NCI-H345 treated with DMSO at 0.1 percent for 48 hours (cell line): ENCODE results near the gene CEACAM6.
"Not testable (repeated sequence)": the region's sequence is repeated elsewhere in the genome, so short reads cannot be mapped to it uniquely, and the experiment has no call there.

Source experiments
- DNase-seq: peaks from one replicate; lab custom pipeline; 2025; ENCODE audit not compliant: unreplicated experiment; lab: John Stamatoyannopoulos, UW

CEACAM6 gene

GRCh38 chr19:41746593-41747227 is 8.6 kb upstream of the CEACAM6 start:
- DNase-seq: peak; percentile 28

GRCh38 chr19:41748012-41748411 is 7.3 kb upstream of the CEACAM6 start:
- no peak for DNase-seq

- DNase-seq: not testable (repeated sequence)
Measured at GRCh38 chr19:41750248-41751134, 4.8 kb upstream of the CEACAM6 start.

GRCh38 chr19:41753159-41753558 is 2.2 kb upstream of the CEACAM6 start:
- no peak for DNase-seq

- peak; percentile 27 for DNase-seq
Measured at GRCh38 chr19:41753936-41754529, 1.3 kb upstream of the CEACAM6 start.

- no peak for DNase-seq
Measured at GRCh38 chr19:41758846-41759245, 3.5 kb downstream of the CEACAM6 start.

- DNase-seq: no peak
Measured at GRCh38 chr19:41767115-41767514, 11.8 kb downstream of the CEACAM6 start.

- not testable (repeated sequence) for DNase-seq
Measured at GRCh38 chr19:41768105-41768504, 12.8 kb downstream of the CEACAM6 start.

GRCh38 chr19:41769608-41770007 is 14.3 kb downstream of the CEACAM6 start:
- DNase-seq: no peak

GRCh38 chr19:41771410-41771809 is 16.1 kb downstream of the CEACAM6 start:
- DNase-seq: no peak

- peak; percentile 75 for DNase-seq
Measured at GRCh38 chr19:41774515-41774980, 19.2 kb downstream of the CEACAM6 start.

GRCh38 chr19:41776700-41777099 is 21.4 kb downstream of the CEACAM6 start:
- DNase-seq: no peak

- no peak for DNase-seq
Measured at GRCh38 chr19:41783612-41784011, 28.3 kb downstream of the CEACAM6 start.

- DNase-seq: no peak
Measured at GRCh38 chr19:41784312-41784711, 29.0 kb downstream of the CEACAM6 start.

GRCh38 chr19:41784743-41785142 is 29.4 kb downstream of the CEACAM6 start:
- DNase-seq: no peak

GRCh38 chr19:41785653-41786052 is 30.3 kb downstream of the CEACAM6 start:
- peak; percentile 50 for DNase-seq

GRCh38 chr19:41787055-41787454 is 31.7 kb downstream of the CEACAM6 start:
- DNase-seq: no peak

- not testable (repeated sequence) for DNase-seq
Measured at GRCh38 chr19:41788518-41788917, 33.2 kb downstream of the CEACAM6 start.

- peak; percentile 66 for DNase-seq
Measured at GRCh38 chr19:41789053-41789452, 33.7 kb downstream of the CEACAM6 start.

- no peak for DNase-seq
Measured at GRCh38 chr19:41792513-41793413, 37.4 kb downstream of the CEACAM6 start.

- DNase-seq: no peak
Measured at GRCh38 chr19:41793414-41793727, 38.0 kb downstream of the CEACAM6 start.
